ENCODE data around the gene SPG11. TPM values are rescaled to one million over a fixed set of nuclear protein-coding genes. Genes with fewer than 3 reads are reported as not detected.
A peak's percentile ranks its signal among the peaks of the same experiment; 100 is the strongest.
"Not testable (repeated sequence)": the region's sequence is repeated elsewhere in the genome, so short reads cannot be mapped to it uniquely, and the experiment has no call there.

Gene SPG11
- total RNA-seq, 1 donor from 2014 or later, result 63.3 TPM

GRCh38 chr15:44710236-44711095 lies 47.0 kb upstream of the SPG11 start:
- peak overlapping the region; percentile 74 for H3K4me3 ChIP-seq (ENCODE audit: low read depth, low read length)
- DNase-seq (ENCODE audit: low read depth), result no peak
- H3K27me3 ChIP-seq (ENCODE audit: control insufficient read depth, insufficient read depth, low read length), result no peaks in the 10 kb centered on the region
- TF ChIP-seq CTCF (IDR thresholded peaks at IDR 0.05; ENCODE audit: insufficient read depth, low read length, poor library complexity, severe bottlenecking), result peak; percentile 59
- no peaks in the 10 kb centered on the region for H3K36me3 ChIP-seq (ENCODE audit: control insufficient read depth, insufficient read depth, low read length)

GRCh38 chr15:44706946-44707636 lies 43.6 kb upstream of the SPG11 start:
- Histone ChIP-seq H3K4me3 (ENCODE audit: low read depth, low read length) (no peak overlapping the region), H3K27me3 (ENCODE audit: control insufficient read depth, insufficient read depth, low read length) (no peaks in the 10 kb centered on the region), H3K36me3 (ENCODE audit: control insufficient read depth, insufficient read depth, low read length) (no peaks in the 10 kb centered on the region)
- TF ChIP-seq CTCF (IDR thresholded peaks at IDR 0.05; ENCODE audit: insufficient read depth, low read length, poor library complexity, severe bottlenecking), result no peak
- no peak for DNase-seq (ENCODE audit: low read depth)

- no peaks in the 10 kb centered on the region for H3K36me3 ChIP-seq (ENCODE audit: control insufficient read depth, insufficient read depth, low read length)
- TF ChIP-seq CTCF (IDR thresholded peaks at IDR 0.05; ENCODE audit: insufficient read depth, low read length, poor library complexity, severe bottlenecking), result no peak
- no peak for DNase-seq (ENCODE audit: low read depth)
- H3K4me3 ChIP-seq (ENCODE audit: low read depth, low read length), result no peak overlapping the region
- no peaks in the 10 kb centered on the region for H3K27me3 ChIP-seq (ENCODE audit: control insufficient read depth, insufficient read depth, low read length)
These were observed 42.9 kb upstream of the SPG11 start for GRCh38 chr15:44706401-44706800.

- no peak for DNase-seq (ENCODE audit: low read depth)
- no peaks in the 10 kb centered on the region for H3K27me3 ChIP-seq (ENCODE audit: control insufficient read depth, insufficient read depth, low read length)
- TF ChIP-seq CTCF (IDR thresholded peaks at IDR 0.05; ENCODE audit: insufficient read depth, low read length, poor library complexity, severe bottlenecking), result no peak
These were observed 42.5 kb upstream of the SPG11 start for GRCh38 chr15:44705986-44706385.

GRCh38 chr15:44700676-44701075 lies 37.2 kb upstream of the SPG11 start:
- not testable (repeated sequence) for H3K4me3 ChIP-seq (ENCODE audit: low read depth, low read length); H3K27me3 ChIP-seq (ENCODE audit: control insufficient read depth, insufficient read depth, low read length)

More at GRCh38 chr15:44705986-44706385, 42.5 kb upstream of the SPG11 start:
- Histone ChIP-seq H3K4me3 (ENCODE audit: low read depth, low read length) (no peak overlapping the region), H3K36me3 (ENCODE audit: control insufficient read depth, insufficient read depth, low read length) (no peaks in the 10 kb centered on the region)

GRCh38 chr15:44698641-44699040 lies 35.2 kb upstream of the SPG11 start:
- TF ChIP-seq CTCF (IDR thresholded peaks at IDR 0.05; ENCODE audit: insufficient read depth, low read length, poor library complexity, severe bottlenecking), result no peak
- DNase-seq (ENCODE audit: low read depth), result no peak

More at GRCh38 chr15:44700676-44701075, 37.2 kb upstream of the SPG11 start:
- H3K36me3 ChIP-seq (ENCODE audit: control insufficient read depth, insufficient read depth, low read length); DNase-seq (ENCODE audit: low read depth): not testable (repeated sequence)

More at GRCh38 chr15:44698641-44699040, 35.2 kb upstream of the SPG11 start:
- no peak overlapping the region for H3K4me3 ChIP-seq (ENCODE audit: low read depth, low read length)
- no peaks in the 10 kb centered on the region for H3K36me3 ChIP-seq (ENCODE audit: control insufficient read depth, insufficient read depth, low read length)
- no peaks in the 10 kb centered on the region for H3K27me3 ChIP-seq (ENCODE audit: control insufficient read depth, insufficient read depth, low read length)

Measured in kidney epithelial cell (primary cell).